ENCODE data around the gene CHTOP. TPM values are rescaled to one million over a fixed set of nuclear protein-coding genes. Genes with fewer than 3 reads are reported as not detected.
A peak's percentile ranks its signal among the peaks of the same experiment; 100 is the strongest.

Gene CHTOP
- total and polyA plus RNA-seq, 2 of the 13 experiments (the other 11 are each of a cell fraction or from before 2014, with no cell fraction given): 38.0 to 51.9 TPM

DNA sequence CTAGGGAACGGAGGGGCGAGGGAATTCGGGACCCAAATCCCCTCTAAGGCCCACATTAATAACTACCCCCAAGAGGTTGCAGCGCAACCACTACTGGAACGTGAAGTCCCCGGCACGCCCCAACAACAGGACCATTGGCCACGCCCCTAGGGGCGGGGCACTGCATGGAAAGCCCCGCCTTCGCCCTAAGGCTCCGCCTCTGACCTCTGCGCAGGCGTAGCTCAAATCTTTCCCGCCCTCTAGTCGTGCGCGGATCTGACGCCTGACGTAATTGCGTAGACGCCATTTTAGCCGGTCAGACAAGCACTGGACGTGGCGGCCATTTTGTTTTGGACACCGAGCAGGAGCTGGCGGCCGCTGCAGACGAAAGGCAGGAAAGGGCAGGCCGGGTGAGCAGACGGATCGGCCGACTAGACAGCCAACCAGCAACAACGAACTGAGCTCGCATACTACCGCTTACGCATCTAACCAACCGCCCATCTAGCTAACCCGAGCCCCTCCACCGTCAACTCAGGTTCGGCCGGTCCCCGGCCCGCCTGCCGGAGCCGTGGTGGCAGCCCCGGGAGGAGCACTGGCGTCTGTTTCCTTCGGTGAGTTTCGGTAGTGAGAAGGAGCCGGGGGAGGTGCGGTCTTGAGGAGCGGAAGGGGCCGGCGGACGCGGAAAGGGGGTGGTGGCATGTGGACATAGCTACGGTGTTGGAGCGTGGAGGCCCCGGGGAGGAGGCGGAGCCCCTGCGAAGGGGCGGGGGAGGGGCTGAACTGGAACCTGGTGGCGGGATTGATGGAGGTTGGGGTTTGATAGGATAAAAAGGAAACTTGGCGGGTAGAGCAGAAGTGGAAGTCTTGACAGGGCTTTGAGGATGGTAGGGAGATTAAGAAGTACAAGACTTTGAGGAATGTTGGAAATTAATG, at the start of gene CHTOP (continued):
- no peak for TF ChIP-seq SNAI1 (CRISPR knock-in tag; IDR thresholded peaks at IDR 0.05; ENCODE audit: borderline replicate concordance)
- peak; percentile 63 for TF ChIP-seq PAXIP1 (CRISPR knock-in tag; conservative IDR thresholded peaks at IDR 0.05)
- TF ChIP-seq ARID5B (CRISPR knock-in tag; IDR thresholded peaks at IDR 0.05): peak; percentile 16; the same call in 1 of the 2 replicates
- TF ChIP-seq CCDC6 (CRISPR knock-in tag; IDR thresholded peaks at IDR 0.05): peak; percentile 84; the same call in 1 of the 2 replicates
- no peak for TF ChIP-seq RELA (CRISPR knock-in tag; IDR thresholded peaks at IDR 0.05)
- TF ChIP-seq CHCHD3 (CRISPR knock-in tag; IDR thresholded peaks at IDR 0.05): no peak
- TF ChIP-seq CEBPB (IDR thresholded peaks at IDR 0.05; ENCODE audit: borderline replicate concordance, low read depth, low read length): peak; percentile 36; the same call in 1 of the 2 replicates
- no peak for TF ChIP-seq ZFP36L1 (CRISPR knock-in tag; IDR thresholded peaks at IDR 0.05)
- TF ChIP-seq XRCC5 (optimal IDR thresholded peaks at IDR 0.05; ENCODE audit: low read length): no peak
- no peak for TF ChIP-seq HMGA1 (CRISPR knock-in tag; conservative IDR thresholded peaks at IDR 0.05)
- TF ChIP-seq ZNF30 (CRISPR knock-in tag; IDR thresholded peaks at IDR 0.05): no peak
- no peak for TF ChIP-seq MTA3 (CRISPR knock-in tag; IDR thresholded peaks at IDR 0.05)
- TF ChIP-seq ZNF780A (CRISPR knock-in tag; IDR thresholded peaks at IDR 0.05): no peak
- no peak for TF ChIP-seq TFAP4 (IDR thresholded peaks at IDR 0.05; ENCODE audit: borderline replicate concordance, low read depth)
- peak; percentile 96 for TF ChIP-seq NRL (CRISPR knock-in tag; IDR thresholded peaks at IDR 0.05; ENCODE audit: borderline replicate concordance)
- 0 out of 2 replicates have a peak, but pooled peaks have one; percentile 38 for TF ChIP-seq NCOA1 (CRISPR knock-in tag; IDR thresholded peaks at IDR 0.05)
- TF ChIP-seq NONO (IDR thresholded peaks at IDR 0.05): no peak
- peak; percentile 88 for TF ChIP-seq NONO (CRISPR knock-in tag; conservative IDR thresholded peaks at IDR 0.05)
- TF ChIP-seq, protein P1, sequence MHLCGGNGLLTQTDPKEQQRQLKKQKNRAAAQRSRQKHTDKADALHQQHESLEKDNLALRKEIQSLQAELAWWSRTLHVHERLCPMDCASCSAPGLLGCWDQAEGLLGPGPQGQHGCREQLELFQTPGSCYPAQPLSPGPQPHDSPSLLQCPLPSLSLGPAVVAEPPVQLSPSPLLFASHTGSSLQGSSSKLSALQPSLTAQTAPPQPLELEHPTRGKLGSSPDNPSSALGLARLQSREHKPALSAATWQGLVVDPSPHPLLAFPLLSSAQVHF (CRISPR knock-in tag; IDR thresholded peaks at IDR 0.05): no peak

Measured in HepG2 (cell line).